NB4 (cell line): Measurements from ENCODE around the gene AR.

ENCODE experiments used
- DNase-seq: peaks from one replicate; pipeline ENCODE4 v3.0.0; 2010; ENCODE audit warnings: low read depth
- H3K4me3 ChIP-seq: one replicate; pipeline ENCODE4 v1.5.1; 2011; ENCODE audit warnings: mild to moderate bottlenecking, low read depth, low read length, moderate library complexity
- CTCF ChIP-seq: IDR thresholded peaks from one replicate; pipeline ENCODE4 v1.5.1; 2012; ENCODE audit warnings: low read depth, low read length
- MAX ChIP-seq: IDR thresholded peaks from 2 replicates; pipeline ENCODE4 v1.6.1; 2011; ENCODE audit warnings: low read depth, low read length
- MYC ChIP-seq: IDR thresholded peaks from 2 replicates; pipeline ENCODE4 v1.6.1; 2011; ENCODE audit warnings: low read depth, low read length
- POLR2A ChIP-seq: IDR thresholded peaks from 2 replicates; pipeline ENCODE4 v1.6.1; 2011; ENCODE audit warnings: mild to moderate bottlenecking; ENCODE audit not compliant: insufficient read length; ENCODE audit errors: extremely low read depth

Gene AR

GRCh38 chrX:67730296-67730695 is 186.5 kb downstream of the AR start:
- H3K4me3 ChIP-seq, result no peak overlapping the region
- no peak for DNase-seq
- TF ChIP-seq CTCF, result no peak
- TF ChIP-seq MYC, result no peak
- no peak for TF ChIP-seq POLR2A
- TF ChIP-seq MAX, result no peak

GRCh38 chrX:67731061-67731460 is 187.2 kb downstream of the AR start:
- TF ChIP-seq MYC (no peak), CTCF (no peak), MAX (no peak), POLR2A (no peak)
- no peak for DNase-seq
- H3K4me3 ChIP-seq, result no peak overlapping the region

- H3K4me3 ChIP-seq, result no peak overlapping the region
- no peak for DNase-seq
- TF ChIP-seq MAX (no peak), POLR2A (no peak), MYC (no peak), CTCF (no peak)
These were observed 189.0 kb downstream of the AR start for GRCh38 chrX:67732864-67733263.

GRCh38 chrX:67734111-67734753 is 190.4 kb downstream of the AR start:
- TF ChIP-seq CTCF (no peak), POLR2A (no peak), MAX (no peak), MYC (no peak)
- no peak overlapping the region for H3K4me3 ChIP-seq
- DNase-seq, result peak; percentile 34

- H3K4me3 ChIP-seq, result no peak overlapping the region
- TF ChIP-seq MYC (no peak), MAX (no peak), POLR2A (no peak), CTCF (no peak)
- no peak for DNase-seq
These were observed 205.7 kb downstream of the AR start for GRCh38 chrX:67749536-67749935.
